IMR-90 (cell line): ENCODE measurements around the gene NNT. TPM values are rescaled to one million over a fixed set of nuclear protein-coding genes. Genes with fewer than 3 reads are reported as not detected.

Source experiments
- ATAC-seq: fragments of 200-7000 bp; cut with Tn5 transposase; 2 replicates; pipeline ENCODE4 v1.9.1; 2020; ENCODE audit warnings: low read depth, mild to moderate bottlenecking, moderate library complexity
- BruUV-seq: library from RNA; stranded (reverse); fragments of 400-500 nt; replicated peaks from 2 replicates; lab custom pipeline; 2021; lab: Mats Ljungman, UMichigan
- CTCF ChIA-PET: fragments of 300-600 bp; formaldehyde crosslinking; extraction: SDS; loops from one replicate; lab custom pipeline; 2021; ENCODE audit warnings: antibody characterized with exemption; lab: Yijun Ruan, JAX
- POLR2A ChIA-PET: fragments of 300-600 bp; sonication (Branson Sonifier 250); formaldehyde crosslinking; loops from one replicate; lab custom pipeline; 2022; ENCODE audit warnings: antibody characterized with exemption; ENCODE audit not compliant: unreplicated experiment; lab: Charles Lee
- DNase-seq: peaks from one replicate; pipeline ENCODE4 v3.0.0; 2013
- H2AFZ ChIP-seq: replicated peaks from 2 replicates; pipeline ENCODE3; 2013; ENCODE audit warnings: low read length, mild to moderate bottlenecking; ENCODE audit not compliant: poor library complexity
- H2AK5ac ChIP-seq: 2 replicates; pipeline ENCODE4 v1.6.1; 2013; ENCODE audit warnings: low read depth, low read length, inconsistent platforms
- H2AK9ac ChIP-seq: replicated peaks from 2 replicates; pipeline ENCODE3; 2013; ENCODE audit warnings: mild to moderate bottlenecking, low read depth, low read length, moderate library complexity; ENCODE audit not compliant: poor library complexity
- H2BK120ac ChIP-seq: 2 replicates; pipeline ENCODE4 v1.6.1; 2013; ENCODE audit warnings: low read depth, low read length, inconsistent platforms
- H2BK15ac ChIP-seq: 3 replicates; pipeline ENCODE4 v1.6.1; 2013; ENCODE audit warnings: low read depth, low read length, inconsistent platforms
- H2BK20ac ChIP-seq: 2 replicates; pipeline ENCODE4 v1.6.1; 2013; ENCODE audit warnings: low read depth, mild to moderate bottlenecking, inconsistent platforms, low read length, moderate library complexity
- H2BK5ac ChIP-seq: 2 replicates; pipeline ENCODE4 v1.6.1; 2013; ENCODE audit warnings: mild to moderate bottlenecking, low read depth, low read length, inconsistent platforms; ENCODE audit not compliant: poor library complexity, severe bottlenecking
- H3K14ac ChIP-seq: replicated peaks from 2 replicates; pipeline ENCODE4 v1.6.1; 2013; ENCODE audit warnings: low read depth, low read length, inconsistent platforms
- H3K18ac ChIP-seq: 2 replicates; pipeline ENCODE4 v1.6.1; 2013; ENCODE audit warnings: low read depth, low read length, control low read depth
- H3K23ac ChIP-seq: 2 replicates; pipeline ENCODE4 v1.6.1; 2013; ENCODE audit warnings: low read depth, low read length, inconsistent platforms
- H3K27ac ChIP-seq: 2 replicates; pipeline ENCODE4 v1.5.1; 2013; ENCODE audit warnings: mild to moderate bottlenecking, control low read depth, low read length; ENCODE audit not compliant: insufficient read depth
- H3K27me3 ChIP-seq: 2 replicates; pipeline ENCODE4 v1.6.1; 2013; ENCODE audit warnings: low read length; ENCODE audit not compliant: control insufficient read depth, insufficient read depth
- H3K36me3 ChIP-seq: 2 replicates; pipeline ENCODE4 v1.6.1; 2013; ENCODE audit warnings: low read length, mixed read lengths; ENCODE audit not compliant: control insufficient read depth, insufficient read depth
- H3K4ac ChIP-seq: 2 replicates; pipeline ENCODE4 v1.6.1; 2013; ENCODE audit warnings: low read depth, low read length, inconsistent platforms
- H3K4me1 ChIP-seq: 2 replicates; pipeline ENCODE4 v1.6.1; 2013; ENCODE audit warnings: low read length, mixed read lengths; ENCODE audit not compliant: control insufficient read depth, insufficient read depth
- H3K4me2 ChIP-seq: 2 replicates; pipeline ENCODE4 v1.6.1; 2013; ENCODE audit warnings: low read depth, mild to moderate bottlenecking, control low read depth, low read length, moderate library complexity
- H3K4me3 ChIP-seq: 2 replicates; pipeline ENCODE4 v1.5.1; 2013; ENCODE audit warnings: low read depth, mild to moderate bottlenecking, control low read depth, low read length, moderate library complexity; ENCODE audit not compliant: insufficient read depth
- H3K56ac ChIP-seq: 2 replicates; pipeline ENCODE4 v1.6.1; 2013; ENCODE audit warnings: low read length, inconsistent platforms; ENCODE audit not compliant: insufficient read depth; ENCODE audit errors: extremely low read depth
- H3K79me1 ChIP-seq, 2 experiments: 2 replicates each; pipeline ENCODE4 v1.6.1; 2013; ENCODE audit warnings: low read length in 2 of 2, inconsistent platforms in 1 of 2, low read depth in 1 of 2
- H3K9ac ChIP-seq: 2 replicates; pipeline ENCODE4 v1.6.1; 2013; ENCODE audit warnings: low read depth, low read length, control low read depth
- H3K9me1 ChIP-seq: 2 replicates; pipeline ENCODE4 v1.6.1; 2013; ENCODE audit warnings: low read length, inconsistent platforms; ENCODE audit not compliant: insufficient read depth
- H3K9me3 ChIP-seq: 2 replicates; pipeline ENCODE4 v1.6.1; 2013; ENCODE audit warnings: low read length; ENCODE audit not compliant: control insufficient read depth, insufficient read depth
- H4K20me1 ChIP-seq: 2 replicates; pipeline ENCODE4 v1.6.1; 2013; ENCODE audit warnings: low read length, inconsistent platforms; ENCODE audit not compliant: insufficient read depth
- H4K5ac ChIP-seq: 2 replicates; pipeline ENCODE4 v1.6.1; 2013; ENCODE audit warnings: mild to moderate bottlenecking, low read depth, low read length, control low read depth
- H4K8ac ChIP-seq, 2 experiments: 2 replicates each; pipeline ENCODE4 v1.6.1; 2013; ENCODE audit warnings: low read depth in 2 of 2, low read length in 2 of 2, control low read depth in 1 of 2, inconsistent platforms in 1 of 2
- H4K91ac ChIP-seq: 2 replicates; pipeline ENCODE4 v1.6.1; 2013; ENCODE audit warnings: low read depth, low read length, inconsistent platforms; ENCODE audit not compliant: insufficient read depth
- CEBPB ChIP-seq: IDR thresholded peaks from 2 replicates; pipeline ENCODE4 v1.6.1; 2012; ENCODE audit warnings: low read depth, low read length, improper control_type of control experiment
- MAZ ChIP-seq: IDR thresholded peaks from 2 replicates; pipeline ENCODE4 v1.6.1; 2012; ENCODE audit warnings: low read depth, mild to moderate bottlenecking, low read length, improper control_type of control experiment, moderate library complexity, borderline replicate concordance
- MXI1 ChIP-seq: IDR thresholded peaks from 2 replicates; pipeline ENCODE4 v1.6.1; 2012; ENCODE audit warnings: low read depth, mild to moderate bottlenecking, low read length, moderate library complexity, borderline replicate concordance
- NFE2L2 ChIP-seq: fragments of 150-350 bp; IDR thresholded peaks from 2 replicates; pipeline ENCODE4 v1.6.1; 2016; ENCODE audit warnings: low read depth, mild to moderate bottlenecking, low read length
- POLR2A ChIP-seq: IDR thresholded peaks from 2 replicates; pipeline ENCODE4 v1.6.1; 2012; ENCODE audit warnings: mild to moderate bottlenecking, low read depth, low read length
- RFX5 ChIP-seq: IDR thresholded peaks from 2 replicates; pipeline ENCODE4 v1.8.0; 2012; ENCODE audit warnings: low read depth, mild to moderate bottlenecking, low read length, moderate library complexity
- SMC3 ChIP-seq: fragments of 150-350 bp; IDR thresholded peaks from 2 replicates; pipeline ENCODE4 v1.6.1; 2016; ENCODE audit warnings: low read depth, mild to moderate bottlenecking, antibody characterized with exemption, low read length, moderate library complexity
- dilution Hi-C: fragments of 300-500 bp; cut with HindIII; formaldehyde crosslinking; loops from one replicate; pipeline ENCODE4 v1.14.3; 2018; ENCODE audit warnings: low sequenced_read_pairs; ENCODE audit not compliant: unreplicated experiment
- in situ Hi-C: fragments of 300-500 bp; cut with MboI; formaldehyde crosslinking; loops from 3 replicates; pipeline ENCODE4 v1.14.3; 2019; ENCODE audit warnings: low sequenced_read_pairs, inconsistent platforms, mixed read lengths
- intact Hi-C: fragments of 100-400 bp; cut with micrococcal nuclease; formaldehyde crosslinking; loops from 2 replicates; pipeline ENCODE4 v1.10.0; 2022
- polyA plus RNA-seq, 3 experiments: library from polyadenylated mRNA; depleted of rRNA; stranded (reverse); fragments of >200 nt; gene quantifications; 2 replicates each; pipeline ENCODE4 v1.2.3, GENCODE V29; 2012; ENCODE audit warnings: low replicate concordance in 1 of 3
- total RNA-seq: library from RNA; depleted of rRNA; stranded (reverse); fragments of >200 nt; gene quantifications from 2 replicates; pipeline ENCODE4 v1.2.3, GENCODE V29; 2012
- TF ChIP-seq, protein P1 (sequence below): fragments of 150-350 bp; IDR thresholded peaks from 2 replicates; pipeline ENCODE4 v1.6.1; 2017; ENCODE audit warnings: mild to moderate bottlenecking, antibody characterized with exemption, low read length, low read depth
- TF ChIP-seq, protein P2 (sequence below): fragments of 150-350 bp; IDR thresholded peaks from 2 replicates; pipeline ENCODE4 v1.6.1; 2016; ENCODE audit warnings: low read depth, mild to moderate bottlenecking, low read length, moderate library complexity, borderline replicate concordance
- TF ChIP-seq, protein P3 (sequence below): conservative IDR thresholded peaks from 2 replicates; pipeline ENCODE4 v1.5.1; 2012; ENCODE audit warnings: mild to moderate bottlenecking, low read depth, low read length, improper control_type of control experiment

NNT gene
- total and polyA plus RNA-seq, 2 of the 4 experiments (the other 2 are of a cell fraction), result 23.1 to 57.2 TPM

DNA sequence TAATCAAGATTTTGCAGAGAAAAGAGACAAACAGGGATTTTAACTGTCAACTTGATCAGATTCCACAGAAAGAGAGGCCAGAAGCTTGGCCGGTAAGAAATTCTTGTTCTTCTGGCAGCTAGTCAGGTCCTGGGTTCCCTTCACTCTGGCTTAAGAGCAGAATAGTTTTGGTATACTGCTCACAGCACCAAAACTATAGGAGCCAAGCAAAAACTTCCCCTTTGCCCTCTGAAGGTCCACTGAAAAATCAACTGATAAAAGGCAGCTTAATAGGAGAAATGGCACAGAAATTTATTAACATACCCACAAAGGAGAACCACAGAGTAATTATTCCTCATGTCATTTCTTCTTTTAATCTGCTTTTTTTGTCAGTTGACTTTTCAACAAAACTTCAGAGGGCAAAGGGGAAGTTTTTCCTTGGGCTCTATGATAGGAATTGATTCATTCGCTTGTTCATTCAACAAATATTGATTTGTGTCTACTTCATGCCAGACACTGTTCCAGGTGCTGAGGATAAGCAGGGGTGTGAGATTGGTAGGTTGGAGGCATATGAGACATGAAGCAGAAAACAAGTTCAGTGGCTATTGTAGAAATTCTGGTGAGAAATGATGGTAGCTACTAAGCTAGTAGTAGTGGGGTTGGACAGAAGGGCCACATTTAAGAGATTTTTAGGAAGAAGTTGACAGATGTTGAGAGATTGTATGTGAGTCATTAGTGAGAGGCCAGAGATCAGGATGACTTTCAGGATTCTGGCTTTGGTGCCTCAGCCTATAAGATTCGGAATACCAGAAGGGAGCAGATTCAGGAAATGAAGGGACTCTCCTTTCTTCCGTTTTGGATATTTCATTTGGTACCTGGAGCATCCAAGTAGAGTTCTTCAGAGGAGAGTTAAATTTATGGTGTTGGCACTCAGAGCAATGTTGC lies 20.6 kb upstream of the NNT start (continued):
- TF ChIP-seq, protein P1, sequence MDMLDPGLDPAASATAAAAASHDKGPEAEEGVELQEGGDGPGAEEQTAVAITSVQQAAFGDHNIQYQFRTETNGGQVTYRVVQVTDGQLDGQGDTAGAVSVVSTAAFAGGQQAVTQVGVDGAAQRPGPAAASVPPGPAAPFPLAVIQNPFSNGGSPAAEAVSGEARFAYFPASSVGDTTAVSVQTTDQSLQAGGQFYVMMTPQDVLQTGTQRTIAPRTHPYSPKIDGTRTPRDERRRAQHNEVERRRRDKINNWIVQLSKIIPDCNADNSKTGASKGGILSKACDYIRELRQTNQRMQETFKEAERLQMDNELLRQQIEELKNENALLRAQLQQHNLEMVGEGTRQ, result no peak

DNA sequence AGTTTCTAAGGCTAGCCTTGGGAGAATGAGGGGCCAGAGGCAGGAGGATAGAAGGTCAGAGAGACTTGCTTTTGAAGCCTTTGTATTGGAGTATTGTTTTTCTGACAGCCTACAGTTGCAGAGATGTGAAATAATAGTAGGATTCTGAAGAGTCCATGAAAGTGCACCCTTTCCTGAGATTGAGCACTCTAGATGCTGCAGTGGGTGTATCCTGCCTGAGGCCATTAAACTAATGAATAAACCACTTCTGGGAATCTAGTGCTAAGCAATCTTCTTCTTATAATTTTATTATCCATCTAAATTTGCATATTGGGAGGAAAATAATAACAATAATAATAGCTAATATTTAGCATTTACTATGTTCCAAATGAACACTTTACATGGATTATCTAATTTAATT lies 19.3 kb upstream of the NNT start:
- Histone ChIP-seq H2BK120ac (no peak overlapping the region), H4K5ac (no peak overlapping the region), H4K91ac (no peak overlapping the region), H3K4me3 (no peak overlapping the region), H3K79me1 (no peaks in the 10 kb centered on the region), H3K9me1 (no peaks in the 10 kb centered on the region), H3K27me3 (no peaks in the 10 kb centered on the region), H2AFZ (no peak overlapping the region), H2AK9ac (no peak overlapping the region), H2BK5ac (no peak overlapping the region), H3K9ac (no peak overlapping the region), H3K18ac (no peak overlapping the region), H3K4me2 (no peak overlapping the region), H2AK5ac (no peak overlapping the region), H4K20me1 (no peaks in the 10 kb centered on the region), H2BK20ac (no peak overlapping the region), H3K27ac (no peak overlapping the region), H3K36me3 (no peaks in the 10 kb centered on the region), H3K4me1 (no peaks in the 10 kb centered on the region), H3K9me3 (no peaks in the 10 kb centered on the region), H3K23ac (no peak overlapping the region), H2BK15ac (no peak overlapping the region), H3K4ac (no peak overlapping the region), H3K14ac (no peak overlapping the region), H3K56ac (no peak overlapping the region), H4K8ac (no peak overlapping the region)
- no TSS peak for BruUV-seq
- ATAC-seq (no peak), DNase-seq (no peak)
- TF ChIP-seq MXI1 (no peak), RFX5 (no peak), CEBPB (no peak), NFE2L2 (no peak), SMC3 (no peak), POLR2A (no peak), MAZ (no peak)
- TF ChIP-seq, protein P2, sequence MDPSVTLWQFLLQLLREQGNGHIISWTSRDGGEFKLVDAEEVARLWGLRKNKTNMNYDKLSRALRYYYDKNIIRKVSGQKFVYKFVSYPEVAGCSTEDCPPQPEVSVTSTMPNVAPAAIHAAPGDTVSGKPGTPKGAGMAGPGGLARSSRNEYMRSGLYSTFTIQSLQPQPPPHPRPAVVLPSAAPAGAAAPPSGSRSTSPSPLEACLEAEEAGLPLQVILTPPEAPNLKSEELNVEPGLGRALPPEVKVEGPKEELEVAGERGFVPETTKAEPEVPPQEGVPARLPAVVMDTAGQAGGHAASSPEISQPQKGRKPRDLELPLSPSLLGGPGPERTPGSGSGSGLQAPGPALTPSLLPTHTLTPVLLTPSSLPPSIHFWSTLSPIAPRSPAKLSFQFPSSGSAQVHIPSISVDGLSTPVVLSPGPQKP, result no peak
- TF ChIP-seq, protein P3, sequence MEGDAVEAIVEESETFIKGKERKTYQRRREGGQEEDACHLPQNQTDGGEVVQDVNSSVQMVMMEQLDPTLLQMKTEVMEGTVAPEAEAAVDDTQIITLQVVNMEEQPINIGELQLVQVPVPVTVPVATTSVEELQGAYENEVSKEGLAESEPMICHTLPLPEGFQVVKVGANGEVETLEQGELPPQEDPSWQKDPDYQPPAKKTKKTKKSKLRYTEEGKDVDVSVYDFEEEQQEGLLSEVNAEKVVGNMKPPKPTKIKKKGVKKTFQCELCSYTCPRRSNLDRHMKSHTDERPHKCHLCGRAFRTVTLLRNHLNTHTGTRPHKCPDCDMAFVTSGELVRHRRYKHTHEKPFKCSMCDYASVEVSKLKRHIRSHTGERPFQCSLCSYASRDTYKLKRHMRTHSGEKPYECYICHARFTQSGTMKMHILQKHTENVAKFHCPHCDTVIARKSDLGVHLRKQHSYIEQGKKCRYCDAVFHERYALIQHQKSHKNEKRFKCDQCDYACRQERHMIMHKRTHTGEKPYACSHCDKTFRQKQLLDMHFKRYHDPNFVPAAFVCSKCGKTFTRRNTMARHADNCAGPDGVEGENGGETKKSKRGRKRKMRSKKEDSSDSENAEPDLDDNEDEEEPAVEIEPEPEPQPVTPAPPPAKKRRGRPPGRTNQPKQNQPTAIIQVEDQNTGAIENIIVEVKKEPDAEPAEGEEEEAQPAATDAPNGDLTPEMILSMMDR, result no peak
- TF ChIP-seq, protein P1, result no peak
- CTCF ChIA-PET, result interaction anchor here (0.5 kb wide), 1 partner anchor 27 kb away, joined by 4 read pairs; no protein-coding TSS in a partner anchor
- intact Hi-C loops (no loop called here), dilution Hi-C loops (no loop called here), in situ Hi-C loops (no loop called here)
- POLR2A ChIA-PET, result no interaction called here
